DLD1 (cell line): ENCODE results near the gene FOSL1.

ENCODE experiments used
- in situ Hi-C: cut with HindIII; loops from 2 replicates; pipeline ENCODE4 v1.10.0; 2017; ENCODE audit warnings: low sequenced_read_pairs

The FOSL1 gene

DNA sequence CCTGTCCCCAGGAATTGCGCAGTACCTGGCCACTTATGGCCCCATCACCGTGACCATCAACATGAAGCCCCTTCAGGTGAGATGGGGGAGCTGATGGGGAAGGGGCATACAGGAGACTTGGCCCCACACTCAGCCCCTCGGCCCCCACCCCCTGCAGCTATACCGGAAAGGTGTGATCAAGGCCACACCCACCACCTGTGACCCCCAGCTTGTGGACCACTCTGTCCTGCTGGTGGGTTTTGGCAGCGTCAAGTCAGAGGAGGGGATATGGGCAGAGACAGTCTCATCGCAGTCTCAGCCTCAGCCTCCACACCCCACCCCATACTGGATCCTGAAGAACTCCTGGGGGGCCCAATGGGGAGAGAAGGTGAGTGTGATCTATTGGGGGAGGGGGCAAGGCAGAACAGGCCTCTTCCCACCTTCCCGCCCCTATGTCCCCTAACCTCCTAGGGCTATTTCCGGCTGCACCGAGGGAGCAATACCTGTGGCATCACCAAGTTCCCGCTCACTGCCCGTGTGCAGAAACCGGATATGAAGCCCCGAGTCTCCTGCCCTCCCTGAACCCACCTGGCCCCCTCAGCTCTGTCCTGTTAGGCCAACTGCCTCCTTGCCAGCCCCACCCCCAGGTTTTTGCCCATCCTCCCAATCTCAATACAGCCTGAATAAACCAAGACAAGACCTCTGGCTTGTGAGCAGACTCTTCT lies 17.0 kb downstream of the FOSL1 start:
- in situ Hi-C loops, result no loop called here

DNA sequence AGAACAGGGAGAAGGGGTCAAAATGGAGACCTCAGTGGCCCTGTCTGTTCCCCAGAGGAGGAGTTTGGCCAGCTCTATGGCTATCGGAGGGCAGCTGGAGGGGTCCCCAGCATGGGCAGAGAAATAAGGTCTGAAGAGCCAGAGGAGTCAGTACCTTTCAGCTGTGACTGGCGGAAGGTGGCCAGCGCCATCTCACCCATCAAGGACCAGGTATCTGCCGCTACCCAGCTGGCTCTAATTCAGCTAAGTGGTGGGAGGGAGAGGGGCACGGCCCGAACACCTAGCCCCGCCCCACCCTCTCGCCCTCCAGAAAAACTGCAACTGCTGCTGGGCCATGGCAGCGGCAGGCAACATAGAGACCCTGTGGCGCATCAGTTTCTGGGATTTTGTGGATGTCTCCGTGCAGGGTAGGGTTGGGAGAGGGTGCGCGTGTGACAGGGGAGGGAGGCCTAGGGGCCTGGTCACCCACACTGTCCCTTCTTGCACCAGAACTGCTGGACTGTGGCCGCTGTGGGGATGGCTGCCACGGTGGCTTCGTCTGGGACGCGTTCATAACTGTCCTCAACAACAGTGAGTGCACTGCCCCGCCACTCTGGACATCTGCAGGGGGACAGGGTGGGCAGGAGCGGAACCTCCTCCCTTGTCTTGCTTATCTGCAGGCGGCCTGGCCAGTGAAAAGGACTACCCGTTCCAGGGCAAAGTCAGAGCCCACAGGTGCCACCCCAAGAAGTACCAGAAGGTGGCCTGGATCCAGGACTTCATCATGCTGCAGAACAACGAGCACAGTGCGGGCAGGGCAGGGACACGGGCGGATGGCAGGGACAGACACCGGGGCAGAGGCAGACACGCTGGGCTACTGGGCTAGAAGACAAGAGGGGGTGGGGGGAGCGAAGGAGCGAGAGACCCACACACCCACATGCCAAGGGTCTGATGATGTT lies 17.8 kb downstream of the FOSL1 start:
- in situ Hi-C loops, result no loop called here

- in situ Hi-C loops, result no loop called here
Observed at GRCh38 chr11:65880844-65881421, 19.3 kb downstream of the FOSL1 start.

GRCh38 chr11:65880027-65880426 lies 20.2 kb downstream of the FOSL1 start:
- in situ Hi-C loops, result no loop called here

GRCh38 chr11:65879617-65880016 lies 20.6 kb downstream of the FOSL1 start, which contains the start of gene CTSW:
Gene CTSW (plus strand): TSS chr11:65879837. CDS start chr11:65879855, 18 bp downstream.
- in situ Hi-C loops, result no loop called here

- in situ Hi-C loops, result no loop called here
Observed at GRCh38 chr11:65873318-65874156, 26.7 kb downstream of the FOSL1 start.

DNA sequence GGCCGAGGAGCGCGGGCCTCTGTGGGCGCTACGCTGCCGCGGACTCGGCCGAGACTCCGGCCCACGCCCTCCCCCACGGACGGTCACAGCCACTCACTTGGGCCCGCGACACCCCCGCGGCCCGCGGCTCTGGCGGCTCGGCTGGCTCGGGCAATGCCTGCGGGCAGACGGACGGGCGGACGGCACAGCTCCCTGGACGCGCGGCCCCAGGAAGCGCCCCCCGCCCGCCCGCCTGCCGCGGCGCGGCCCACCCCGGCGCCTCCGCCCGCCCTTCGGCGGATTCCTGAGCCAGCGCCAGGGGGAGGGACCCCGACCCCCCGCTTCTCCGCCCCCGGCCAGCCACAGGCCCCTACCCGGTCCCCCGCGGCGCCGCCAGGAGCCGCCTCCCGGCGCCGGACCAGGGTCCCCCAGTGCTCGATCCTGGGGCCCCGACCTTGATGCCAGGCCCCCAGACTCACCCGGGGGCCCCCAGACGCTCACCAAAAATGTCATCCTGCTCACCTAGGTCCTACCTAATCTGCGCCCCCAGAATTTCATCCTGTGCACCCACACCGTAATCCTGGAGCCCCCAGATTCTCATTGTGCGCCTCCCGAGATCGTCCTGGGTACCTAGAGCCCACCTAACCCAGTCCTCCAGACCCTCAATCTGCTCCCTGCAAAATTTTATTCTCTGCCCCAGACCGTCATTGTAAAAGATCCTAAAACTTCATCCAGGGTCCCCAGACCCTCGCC lies 27.4 kb downstream of the FOSL1 start, which contains the start of gene EFEMP2:
Gene EFEMP2, minus strand, starts transcription at position 215 of the 732 bp plus-strand sequence. CDS start 446 bp downstream, outside the sequence.
- in situ Hi-C loops, result no loop called here

DNA sequence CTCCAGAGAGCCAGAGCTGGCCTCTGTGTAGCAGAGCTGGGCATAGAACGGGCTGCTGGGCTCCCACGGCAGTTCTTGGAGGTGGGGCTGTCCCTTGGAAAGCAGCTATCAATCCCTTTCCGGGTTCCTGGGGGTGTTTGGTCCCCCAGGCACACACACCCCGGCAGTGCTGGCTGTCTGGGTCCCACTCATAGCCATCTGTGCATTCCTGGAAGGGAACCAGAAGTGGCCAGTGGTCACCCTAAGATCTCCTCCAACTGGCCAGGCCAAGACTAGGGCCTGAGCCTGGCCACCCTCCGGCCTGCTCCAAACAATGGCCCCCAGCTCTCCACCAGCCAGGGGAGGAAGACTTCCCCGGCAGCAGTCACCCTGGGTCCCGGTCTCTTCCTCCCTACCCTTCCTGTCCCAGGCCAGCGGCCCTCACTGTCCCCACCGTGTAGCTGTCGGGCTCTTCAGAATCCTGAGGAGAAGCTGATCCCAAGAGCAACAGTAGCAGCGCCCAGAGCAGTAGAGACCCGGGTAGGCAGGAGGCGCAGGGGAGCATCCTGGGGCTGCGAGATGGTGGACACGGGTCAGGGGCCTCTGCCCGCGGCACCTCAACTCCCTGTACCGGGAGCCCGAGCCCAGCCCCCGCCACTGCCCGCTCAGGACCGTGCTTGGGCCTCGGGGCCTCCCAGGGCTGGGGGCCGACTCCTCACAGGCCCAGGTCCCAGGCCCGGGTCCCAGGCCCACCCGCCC lies 28.2 kb downstream of the FOSL1 start:
- in situ Hi-C loops, result no loop called here

GRCh38 chr11:65870706-65871681 lies 29.2 kb downstream of the FOSL1 start:
- in situ Hi-C loops, result no loop called here

DNA sequence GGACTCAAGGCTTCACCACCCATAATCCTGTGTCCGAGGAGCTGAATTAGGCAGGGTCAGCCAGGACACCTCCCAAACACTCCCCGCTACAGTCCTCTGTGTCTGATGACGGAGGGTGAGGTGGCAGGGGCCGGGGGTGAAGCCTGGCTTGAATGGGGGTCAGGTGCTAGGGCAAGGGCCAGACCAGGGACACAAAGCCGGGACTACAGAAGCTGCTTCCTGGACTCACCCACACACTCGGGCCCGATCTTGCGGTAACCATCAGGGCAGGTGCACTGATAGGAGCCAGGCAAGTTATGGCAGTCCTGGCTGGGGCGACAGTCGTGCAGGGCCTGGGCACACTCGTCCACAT lies 29.9 kb downstream of the FOSL1 start:
- in situ Hi-C loops, result no loop called here

DNA sequence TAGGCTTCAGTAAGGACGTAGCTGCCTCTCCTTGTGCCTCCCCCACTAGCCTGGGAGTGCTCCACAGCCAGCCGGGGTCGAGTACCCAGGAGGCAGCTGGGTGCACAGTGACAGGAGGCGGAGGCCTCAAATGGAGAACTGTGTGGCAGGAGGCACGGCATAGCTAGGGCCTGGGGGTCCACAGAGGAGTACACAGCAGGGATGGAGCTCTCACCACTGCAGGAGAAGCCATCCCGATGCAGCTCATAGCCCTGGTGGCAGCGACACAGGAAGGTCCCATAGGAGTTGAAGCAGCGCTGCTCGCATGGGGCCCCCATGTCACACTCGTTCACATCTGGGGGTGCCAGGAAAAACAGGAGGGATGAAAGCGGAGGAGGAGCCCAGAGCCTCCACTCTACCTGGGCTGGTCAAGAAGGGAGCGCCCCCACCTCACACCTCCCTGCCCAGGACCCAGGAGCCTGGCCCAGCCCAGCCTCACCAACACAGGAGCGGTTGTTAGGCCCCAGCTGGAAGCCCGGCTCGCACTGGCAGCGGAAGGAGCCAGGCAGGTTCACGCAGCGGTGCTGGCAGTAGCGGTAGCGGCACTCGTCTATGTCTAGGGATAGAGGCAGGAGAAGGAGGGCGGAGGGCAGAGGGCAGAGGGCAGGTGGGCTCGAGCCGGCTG lies 30.4 kb downstream of the FOSL1 start:
- in situ Hi-C loops, result no loop called here

GRCh38 chr11:65868907-65869306 lies 31.3 kb downstream of the FOSL1 start:
- in situ Hi-C loops, result no loop called here

GRCh38 chr11:65868076-65868667 lies 32.0 kb downstream of the FOSL1 start:
- in situ Hi-C loops, result no loop called here

DNA sequence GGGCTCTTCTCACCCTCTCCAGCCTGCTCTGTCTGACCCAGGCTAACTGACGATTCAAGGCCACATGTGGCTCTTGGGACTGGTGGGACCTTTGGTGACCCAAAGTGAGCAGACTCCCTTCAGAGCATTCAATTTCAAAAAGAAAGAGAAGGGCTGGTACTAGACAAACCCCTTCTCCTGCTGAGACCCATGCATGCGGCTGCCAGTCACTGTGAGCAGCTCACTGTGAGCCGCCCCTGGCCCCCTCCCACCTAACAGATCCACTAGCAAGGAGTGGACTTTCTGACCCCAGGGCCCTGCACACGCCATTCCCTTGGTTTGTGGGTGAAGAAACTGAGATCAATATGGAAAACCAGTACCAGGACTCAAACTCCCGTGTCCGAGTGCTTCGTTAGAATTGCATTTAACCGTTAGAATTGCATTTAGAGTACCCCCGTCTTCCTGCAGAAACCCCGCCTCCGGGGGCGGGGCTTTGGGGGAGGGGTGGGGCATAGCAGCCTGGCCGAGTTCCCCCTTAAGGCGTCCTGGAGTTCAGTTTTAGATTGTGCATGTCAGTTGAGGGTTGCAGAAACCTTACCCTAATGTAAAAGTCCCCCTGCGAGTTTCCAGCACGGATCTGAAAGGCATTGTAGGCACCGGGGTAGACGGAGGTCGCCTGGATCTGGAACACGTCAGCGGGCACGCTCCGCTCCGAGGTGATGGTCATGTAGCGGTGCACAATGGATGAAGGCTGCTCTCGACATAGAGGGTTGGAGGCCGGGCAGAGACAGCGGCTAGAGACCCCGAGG lies 32.7 kb downstream of the FOSL1 start:
- in situ Hi-C loops, result no loop called here

DNA sequence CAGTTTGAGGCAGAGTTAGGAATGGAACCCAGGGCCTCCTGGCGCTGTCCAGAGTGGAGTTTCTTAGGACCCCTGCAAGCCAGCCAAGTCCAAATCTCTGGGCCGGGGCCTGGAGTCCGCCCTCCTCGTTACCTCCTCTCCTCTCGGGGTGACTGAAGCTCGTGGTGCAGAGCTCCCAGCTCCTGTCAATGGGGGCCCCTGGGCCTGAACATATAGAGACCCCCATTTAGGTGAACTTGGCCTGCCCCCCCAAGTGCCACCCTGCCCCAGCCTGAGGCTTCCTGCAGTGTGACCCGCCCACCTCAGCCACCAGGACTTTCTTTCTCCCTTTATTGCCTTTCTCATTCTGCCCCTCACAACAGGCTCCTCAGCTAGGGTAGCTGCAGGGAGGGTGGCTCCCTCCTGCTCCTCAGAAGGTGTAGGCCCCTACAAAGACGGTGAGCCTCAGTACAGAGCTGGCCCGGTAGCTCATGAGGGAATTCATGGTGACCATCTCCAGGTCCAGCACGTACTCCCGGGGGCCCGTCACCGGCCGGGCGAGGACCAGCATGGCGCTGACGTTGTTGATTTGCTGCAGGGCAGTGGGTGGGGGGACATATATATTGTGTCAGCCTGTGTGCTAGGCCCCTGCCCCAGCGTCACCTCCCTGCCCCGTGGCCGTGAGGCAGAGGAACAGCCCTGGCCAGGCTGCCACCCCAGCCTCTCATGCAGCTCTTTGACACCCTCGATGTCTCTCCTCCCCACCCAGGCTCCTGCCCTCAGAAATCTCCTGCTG lies 33.5 kb downstream of the FOSL1 start:
- in situ Hi-C loops, result no loop called here
